ENCODE data around the gene F8. TPM values are rescaled to one million over a fixed set of nuclear protein-coding genes. Genes with fewer than 3 reads are reported as not detected.
A peak's percentile ranks its signal among the peaks of the same experiment; 100 is the strongest.

F8 gene
- total and polyA plus RNA-seq, 2 of the 4 experiments (the other 2 are of a cell fraction) = 1.4 to 1.5 TPM

DNA sequence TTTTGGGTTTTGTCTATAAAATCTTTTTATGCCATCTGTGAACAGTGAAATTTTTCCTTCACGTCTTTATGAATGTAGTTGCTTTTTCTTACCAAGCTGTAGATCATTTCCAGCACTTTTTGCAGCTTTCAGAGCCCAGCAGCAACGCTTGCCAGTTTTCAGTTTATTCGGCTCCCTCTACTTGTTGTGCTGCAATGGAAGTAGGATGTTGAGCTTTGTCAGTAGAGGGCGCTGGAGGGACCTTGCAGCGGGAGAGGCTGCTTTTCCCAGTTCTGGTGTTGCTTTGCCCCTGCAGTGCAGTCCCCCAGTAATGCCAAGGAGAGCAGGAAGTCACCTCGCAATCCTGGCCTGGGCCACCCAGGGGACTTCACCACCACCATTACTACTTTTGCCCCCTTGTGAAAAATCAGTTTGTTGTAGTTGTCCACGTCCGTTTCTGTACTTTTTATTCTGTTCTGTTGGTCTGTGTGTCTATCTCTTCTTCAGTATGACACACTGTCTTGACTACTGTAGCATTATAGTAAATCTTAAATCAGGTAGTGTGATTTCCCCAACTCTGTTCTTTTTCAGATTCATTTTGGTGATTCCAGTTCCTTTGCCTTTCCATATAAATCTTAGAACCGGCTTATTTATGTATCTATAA, 26.6 kb upstream of the F8 start:
- Histone ChIP-seq H3K27me3 (ENCODE audit: control insufficient read depth, insufficient read depth, low read length) (no peaks in the 10 kb centered on the region), H3K4ac (ENCODE audit: low read depth, low read length) (no peak overlapping the region), H4K8ac (ENCODE audit: low read depth in 2 of 2, low read length in 2 of 2) (no peak overlapping the region), H3K56ac (ENCODE audit: extremely low read depth, insufficient read depth, low read length) (no peak overlapping the region), H2AFZ (replicated peaks; ENCODE audit: low read length, poor library complexity) (no peak overlapping the region), H3K36me3 (ENCODE audit: control insufficient read depth, insufficient read depth, low read length) (no peaks in the 10 kb centered on the region; the same call in 1 of the 2 replicates), H3K4me2 (ENCODE audit: low read depth, low read length) (no peak overlapping the region), H3K18ac (ENCODE audit: low read depth, low read length) (no peak overlapping the region), H4K91ac (ENCODE audit: insufficient read depth, low read depth, low read length) (no peak overlapping the region), H3K4me3 (ENCODE audit: insufficient read depth, low read depth, low read length) (no peak overlapping the region), H4K5ac (ENCODE audit: low read depth, low read length) (no peak overlapping the region), H3K14ac (replicated peaks; ENCODE audit: low read depth, low read length) (no peak overlapping the region), H3K9me3 (ENCODE audit: control insufficient read depth, insufficient read depth, low read length) (no peaks in the 10 kb centered on the region), H2AK9ac (replicated peaks; ENCODE audit: low read depth, low read length, poor library complexity) (no peak overlapping the region), H3K23ac (ENCODE audit: low read depth, low read length) (no peak overlapping the region), H3K79me1 (ENCODE audit: low read depth in 1 of 2, low read length in 2 of 2) (no peaks in the 10 kb centered on the region), H2BK5ac (ENCODE audit: low read depth, low read length, poor library complexity, severe bottlenecking) (no peak overlapping the region), H2BK20ac (ENCODE audit: low read depth, low read length) (no peak overlapping the region), H4K20me1 (ENCODE audit: insufficient read depth, low read length) (no peaks in the 10 kb centered on the region), H3K9ac (ENCODE audit: low read depth, low read length) (no peak overlapping the region), H3K27ac (ENCODE audit: insufficient read depth, low read length) (no peak overlapping the region), H2AK5ac (ENCODE audit: low read depth, low read length) (no peak overlapping the region), H2BK120ac (ENCODE audit: low read depth, low read length) (no peak overlapping the region), H3K9me1 (ENCODE audit: insufficient read depth, low read length) (no peaks in the 10 kb centered on the region), H2BK15ac (ENCODE audit: low read depth, low read length) (no peak overlapping the region), H3K4me1 (ENCODE audit: control insufficient read depth, insufficient read depth, low read length) (no peaks in the 10 kb centered on the region)
- TF ChIP-seq MXI1 (IDR thresholded peaks at IDR 0.05; ENCODE audit: borderline replicate concordance, low read depth, low read length) (no peak), RAD21 (IDR thresholded peaks at IDR 0.05; ENCODE audit: low read length) (peak; percentile 20; the same call in 1 of the 2 replicates)
- TF ChIP-seq, protein P1, sequence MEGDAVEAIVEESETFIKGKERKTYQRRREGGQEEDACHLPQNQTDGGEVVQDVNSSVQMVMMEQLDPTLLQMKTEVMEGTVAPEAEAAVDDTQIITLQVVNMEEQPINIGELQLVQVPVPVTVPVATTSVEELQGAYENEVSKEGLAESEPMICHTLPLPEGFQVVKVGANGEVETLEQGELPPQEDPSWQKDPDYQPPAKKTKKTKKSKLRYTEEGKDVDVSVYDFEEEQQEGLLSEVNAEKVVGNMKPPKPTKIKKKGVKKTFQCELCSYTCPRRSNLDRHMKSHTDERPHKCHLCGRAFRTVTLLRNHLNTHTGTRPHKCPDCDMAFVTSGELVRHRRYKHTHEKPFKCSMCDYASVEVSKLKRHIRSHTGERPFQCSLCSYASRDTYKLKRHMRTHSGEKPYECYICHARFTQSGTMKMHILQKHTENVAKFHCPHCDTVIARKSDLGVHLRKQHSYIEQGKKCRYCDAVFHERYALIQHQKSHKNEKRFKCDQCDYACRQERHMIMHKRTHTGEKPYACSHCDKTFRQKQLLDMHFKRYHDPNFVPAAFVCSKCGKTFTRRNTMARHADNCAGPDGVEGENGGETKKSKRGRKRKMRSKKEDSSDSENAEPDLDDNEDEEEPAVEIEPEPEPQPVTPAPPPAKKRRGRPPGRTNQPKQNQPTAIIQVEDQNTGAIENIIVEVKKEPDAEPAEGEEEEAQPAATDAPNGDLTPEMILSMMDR (conservative IDR thresholded peaks at IDR 0.05; ENCODE audit: low read depth, low read length) = peak; percentile 52
- in situ Hi-C loops (cut with MboI; ENCODE audit: low sequenced_read_pairs) = no loop called here
- no CpG with 5 or more reads among the region's 9 CpGs for WGBS, 2 experiments (ENCODE audit: extremely low coverage in 2 of 2, insufficient read length in 1 of 2)
- peak; percentile 55 for DNase-seq
- dilution Hi-C loops (cut with HindIII; ENCODE audit: low sequenced_read_pairs, unreplicated experiment) = no loop called here
- ChIA-PET POLR2A (ENCODE audit: unreplicated experiment) (no interaction called here), CTCF (interaction anchor here (1.2 to 1.6 kb wide), 3 partner anchors 15 to 30 kb away, joined by 4 to 6 read pairs (median 5); no protein-coding TSS in a partner anchor)
- peak; percentile 60 for ATAC-seq (ENCODE audit: low read depth)
- intact Hi-C loops (cut with micrococcal nuclease) = no loop called here
- no TSS peak for BruUV-seq (replicated peaks)
